ENCODE data around the gene PTGER3.

DNA sequence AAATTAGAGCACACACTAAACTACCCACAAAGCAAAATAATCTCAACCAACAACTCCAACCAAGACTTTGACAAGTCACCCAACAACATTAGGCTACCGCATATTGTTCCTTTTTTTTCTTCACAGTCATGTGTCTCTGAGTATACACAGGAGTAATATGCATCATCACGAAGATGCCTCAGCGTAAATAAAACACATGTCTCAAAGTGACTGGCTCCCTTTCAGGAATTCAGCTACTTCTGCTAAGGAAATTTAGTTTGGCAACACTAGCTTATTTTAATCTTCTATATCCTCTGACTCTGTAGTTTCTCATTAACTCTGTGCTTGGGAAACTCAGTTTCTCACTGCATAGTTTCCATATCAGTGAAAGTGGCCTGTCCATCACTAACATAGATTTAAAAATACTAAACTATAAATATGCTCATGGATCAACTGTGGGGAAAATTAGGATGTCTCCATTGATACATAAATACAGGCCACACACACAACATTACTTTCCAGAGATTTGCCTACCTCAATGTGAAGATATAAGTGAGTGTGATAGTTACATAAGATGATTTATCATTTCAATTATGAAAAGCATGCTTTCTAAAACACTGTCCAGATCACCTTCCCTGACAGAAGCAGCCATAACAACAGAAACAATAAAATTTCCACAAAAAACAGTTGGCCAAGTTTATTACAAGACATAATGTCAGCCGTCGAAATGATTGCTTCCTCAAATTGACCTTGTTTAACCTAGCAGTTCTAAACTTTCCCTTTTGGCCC lies 113.2 kb downstream of the PTGER3 start:
- TF ChIP-seq, protein P1, sequence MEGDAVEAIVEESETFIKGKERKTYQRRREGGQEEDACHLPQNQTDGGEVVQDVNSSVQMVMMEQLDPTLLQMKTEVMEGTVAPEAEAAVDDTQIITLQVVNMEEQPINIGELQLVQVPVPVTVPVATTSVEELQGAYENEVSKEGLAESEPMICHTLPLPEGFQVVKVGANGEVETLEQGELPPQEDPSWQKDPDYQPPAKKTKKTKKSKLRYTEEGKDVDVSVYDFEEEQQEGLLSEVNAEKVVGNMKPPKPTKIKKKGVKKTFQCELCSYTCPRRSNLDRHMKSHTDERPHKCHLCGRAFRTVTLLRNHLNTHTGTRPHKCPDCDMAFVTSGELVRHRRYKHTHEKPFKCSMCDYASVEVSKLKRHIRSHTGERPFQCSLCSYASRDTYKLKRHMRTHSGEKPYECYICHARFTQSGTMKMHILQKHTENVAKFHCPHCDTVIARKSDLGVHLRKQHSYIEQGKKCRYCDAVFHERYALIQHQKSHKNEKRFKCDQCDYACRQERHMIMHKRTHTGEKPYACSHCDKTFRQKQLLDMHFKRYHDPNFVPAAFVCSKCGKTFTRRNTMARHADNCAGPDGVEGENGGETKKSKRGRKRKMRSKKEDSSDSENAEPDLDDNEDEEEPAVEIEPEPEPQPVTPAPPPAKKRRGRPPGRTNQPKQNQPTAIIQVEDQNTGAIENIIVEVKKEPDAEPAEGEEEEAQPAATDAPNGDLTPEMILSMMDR (IDR thresholded peaks at IDR 0.05) = no peak
- TF ChIP-seq POLR2A (IDR thresholded peaks at IDR 0.05) = no peak
